ENCODE results near the gene RBM4. TPM values are rescaled to one million over a fixed set of nuclear protein-coding genes. Genes with fewer than 3 reads are reported as not detected.

The RBM4 gene
- total and polyA plus RNA-seq, 7 donors = 75.4 to 103 (median 89.9) TPM

- intact Hi-C loops (cut with DNase I) = no loop called here
- H3K4me1 ChIP-seq = peaks cover 0 to 8% (median 0%) of the 10 kb centered on the region in 4 donors
- no peak overlapping the region for H3K4me3 ChIP-seq
- WGBS, 2 donors = 68 to 85% methylated on average over 7 of the region's 7 CpGs
- no peak overlapping the region for H3K27ac ChIP-seq
- TF ChIP-seq POLR2AphosphoS5 (IDR thresholded peaks at IDR 0.05) (no peak), EP300 (IDR thresholded peaks at IDR 0.05) (no peak), POLR2A (IDR thresholded peaks at IDR 0.05) (no peak), CTCF (IDR thresholded peaks at IDR 0.05) (no peak)
- DNase-seq = no peak
- no peaks in the 10 kb centered on the region for H3K9me3 ChIP-seq
- H3K36me3 ChIP-seq = peaks cover 0 to 70% (median 7%) of the 10 kb centered on the region in 4 donors
- H3K27me3 ChIP-seq = no peaks in the 10 kb centered on the region
These were observed 14.1 kb downstream of the RBM4 start for GRCh38 chr11:66652651-66653050.

- H3K36me3 ChIP-seq = peaks cover 0 to 70% (median 7%) of the 10 kb centered on the region in 4 donors
- intact Hi-C loops (cut with DNase I) = no loop called here
These were observed 14.6 kb downstream of the RBM4 start for GRCh38 chr11:66653123-66653522.

GRCh38 chr11:66659763-66660162 is 21.3 kb downstream of the RBM4 start:
- DNase-seq = no peak
- H3K4me1 ChIP-seq = no peaks in the 10 kb centered on the region
- no peaks in the 10 kb centered on the region for H3K9me3 ChIP-seq
- no peak overlapping the region for H3K27ac ChIP-seq
- no peaks in the 10 kb centered on the region for H3K27me3 ChIP-seq
- WGBS, 2 donors = 62 to 81% methylated on average over 2 of the region's 2 CpGs
- intact Hi-C loops (cut with DNase I) = no loop called here
- TF ChIP-seq CTCF (IDR thresholded peaks at IDR 0.05) (no peak), POLR2AphosphoS5 (IDR thresholded peaks at IDR 0.05) (no peak), POLR2A (IDR thresholded peaks at IDR 0.05) (no peak), EP300 (IDR thresholded peaks at IDR 0.05) (no peak)
- peaks cover 3 to 78% (median 9%) of the 10 kb centered on the region in 4 donors for H3K36me3 ChIP-seq
- H3K4me3 ChIP-seq = no peak overlapping the region

More at GRCh38 chr11:66653123-66653522, 14.6 kb downstream of the RBM4 start:
- no peak for DNase-seq
- Histone ChIP-seq H3K4me1 (peaks cover 0 to 8% (median 0%) of the 10 kb centered on the region in 4 donors), H3K27ac (no peak overlapping the region), H3K9me3 (no peaks in the 10 kb centered on the region), H3K4me3 (no peak overlapping the region), H3K27me3 (no peaks in the 10 kb centered on the region)
- 94 to 95% methylated on average over 6 of the region's 6 CpGs for WGBS, 2 donors
- TF ChIP-seq CTCF (IDR thresholded peaks at IDR 0.05) (no peak), POLR2AphosphoS5 (IDR thresholded peaks at IDR 0.05) (no peak), EP300 (IDR thresholded peaks at IDR 0.05) (no peak), POLR2A (IDR thresholded peaks at IDR 0.05) (no peak)

GRCh38 chr11:66663741-66664296 is 25.3 kb downstream of the RBM4 start:
- Histone ChIP-seq H3K27ac (no peak overlapping the region), H3K36me3 (peaks cover 3 to 92% (median 20%) of the 10 kb centered on the region in 4 donors), H3K27me3 (no peaks in the 10 kb centered on the region), H3K4me1 (peaks cover 0 to 12% (median 3%) of the 10 kb centered on the region in 4 donors), H3K4me3 (no peak overlapping the region), H3K9me3 (no peaks in the 10 kb centered on the region)
- DNase-seq = no peak
- intact Hi-C loops (cut with DNase I) = no loop called here
- TF ChIP-seq EP300 (IDR thresholded peaks at IDR 0.05) (no peak), POLR2A (IDR thresholded peaks at IDR 0.05) (no peak)
- 91 to 93% methylated on average over 1 of the region's 1 CpG for WGBS, 2 donors

- no peaks in the 10 kb centered on the region for H3K9me3 ChIP-seq
- no peak overlapping the region for H3K27ac ChIP-seq
- TF ChIP-seq POLR2AphosphoS5 (IDR thresholded peaks at IDR 0.05) = no peak
- TF ChIP-seq CTCF (IDR thresholded peaks at IDR 0.05) = no peak
- TF ChIP-seq EP300 (IDR thresholded peaks at IDR 0.05) = no peak
- TF ChIP-seq POLR2A (IDR thresholded peaks at IDR 0.05) = no peak
- intact Hi-C loops (cut with DNase I) = no loop called here
- WGBS, 2 donors = 93 to 95% methylated on average over 11 of the region's 11 CpGs
- H3K27me3 ChIP-seq = no peaks in the 10 kb centered on the region
- no peak for DNase-seq
- H3K4me1 ChIP-seq = peaks cover 0 to 12% (median 3%) of the 10 kb centered on the region in 4 donors
- H3K36me3 ChIP-seq = peaks cover 3 to 86% (median 20%) of the 10 kb centered on the region in 4 donors
- H3K4me3 ChIP-seq = no peak overlapping the region
These were observed 26.9 kb downstream of the RBM4 start for GRCh38 chr11:66665369-66665768.

Data from sigmoid colon (tissue), 7 donors.